Camera-type eye (tissue), 1 donor: Measurements from ENCODE around the gene EGF. TPM values are rescaled to one million over a fixed set of nuclear protein-coding genes. Genes with fewer than 3 reads are reported as not detected.

Experiments
- total RNA-seq: library from RNA; depleted of rRNA; stranded (reverse); fragments of >200 nt; gene quantifications from one replicate; pipeline ENCODE4 v1.2.3, GENCODE V29; 2014

The EGF gene
- total RNA-seq: 20.8 TPM

DNA sequence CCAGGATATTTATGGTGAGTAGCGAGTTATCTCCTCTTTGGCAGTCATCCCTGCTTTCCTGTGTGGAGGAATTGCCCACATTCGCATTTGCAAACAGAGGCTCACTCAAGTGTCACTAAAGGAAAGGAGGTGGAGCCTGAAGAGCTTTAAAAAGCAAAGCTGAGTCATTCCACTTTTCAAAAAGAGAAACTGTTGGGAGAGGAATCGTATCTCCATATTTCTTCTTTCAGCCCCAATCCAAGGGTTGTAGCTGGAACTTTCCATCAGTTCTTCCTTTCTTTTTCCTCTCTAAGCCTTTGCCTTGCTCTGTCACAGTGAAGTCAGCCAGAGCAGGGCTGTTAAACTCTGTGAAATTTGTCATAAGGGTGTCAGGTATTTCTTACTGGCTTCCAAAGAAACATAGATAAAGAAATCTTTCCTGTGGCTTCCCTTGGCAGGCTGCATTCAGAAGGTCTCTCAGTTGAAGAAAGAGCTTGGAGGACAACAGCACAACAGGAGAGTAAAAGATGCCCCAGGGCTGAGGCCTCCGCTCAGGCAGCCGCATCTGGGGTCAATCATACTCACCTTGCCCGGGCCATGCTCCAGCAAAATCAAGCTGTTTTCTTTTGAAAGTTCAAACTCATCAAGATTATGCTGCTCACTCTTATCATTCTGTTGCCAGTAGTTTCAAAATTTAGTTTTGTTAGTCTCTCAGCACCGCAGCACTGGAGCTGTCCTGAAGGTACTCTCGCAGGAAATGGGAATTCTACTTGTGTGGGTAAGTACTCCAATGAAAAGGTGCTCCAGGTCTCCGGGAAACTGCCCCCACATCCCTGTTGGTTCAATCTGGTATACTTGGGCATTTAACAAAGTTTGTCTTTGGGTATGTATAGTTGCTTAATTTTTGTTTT lies at the start of gene EGF:
EGF (plus strand) TSS at position 178 of the 890 bp plus-strand sequence; CDS start at position 631, 453 bp downstream.

Other genes starting within 250 kb of the EGF start
- 34.6 TPM for gene CASP6, start 209.4 kb upstream of the EGF start, total RNA-seq
- gene PLA2G12A, start 182.8 kb upstream of the EGF start, total RNA-seq: 36.8 TPM
- 44.0 TPM for gene CFI, start 110.9 kb upstream of the EGF start, total RNA-seq
- 13.9 TPM for gene GAR1, start 97.1 kb upstream of the EGF start, total RNA-seq
- gene RRH, start 84.9 kb upstream of the EGF start, total RNA-seq: 9.6 TPM
- gene LRIT3, start 64.8 kb upstream of the EGF start, total RNA-seq: 5.2 TPM